RWPE1 (cell line): Measurements from ENCODE around the gene CACNA2D4.

Source experiments
- CTCF ChIA-PET: fragments of 350-600 bp; sonication (Branson Sonifier 250); formaldehyde crosslinking; extraction: SDS; loops from one replicate; lab custom pipeline; 2021; lab: Yijun Ruan, JAX
- POLR2A ChIA-PET: fragments of 400-600 bp; formaldehyde crosslinking; extraction: SDS; loops from one replicate; lab custom pipeline; 2020; ENCODE audit warnings: antibody characterized with exemption; ENCODE audit not compliant: low non-redundant PET; lab: Yijun Ruan, JAX
- DNase-seq: peaks from one replicate; pipeline ENCODE4 v3.0.0; 2012; ENCODE audit warnings: low spot score
- H3K27ac ChIP-seq: fragments of 450-650 bp; 2 replicates; pipeline ENCODE4 v1.5.1; 2017
- CTCF ChIP-seq: fragments of 450-650 bp; conservative IDR thresholded peaks from 2 replicates; pipeline ENCODE4 v1.5.1; 2017; ENCODE audit warnings: low read depth, mild to moderate bottlenecking

CACNA2D4 gene

GRCh38 chr12:1939331-1939730, 20.9 kb upstream of the CACNA2D4 start:
- ChIA-PET CTCF (interaction anchor here (0.7 to 2.0 kb wide), 23 partner anchors 10 to 625 kb away, joined by 3 to 45 read pairs (median 4); no protein-coding TSS in a partner anchor), POLR2A (no interaction called here)
- no peak for DNase-seq
- no peak overlapping the region for H3K27ac ChIP-seq
- no peak for TF ChIP-seq CTCF

- ChIA-PET CTCF (interaction anchor here (0.7 kb wide), 1 partner anchor 303 kb away, joined by 4 read pairs; no protein-coding TSS in a partner anchor), POLR2A (no interaction called here)
- no peak for TF ChIP-seq CTCF
- H3K27ac ChIP-seq: no peak overlapping the region
- no peak for DNase-seq
Observed at GRCh38 chr12:1937481-1938224, 19.2 kb upstream of the CACNA2D4 start.

GRCh38 chr12:1936406-1937320, 18.2 kb upstream of the CACNA2D4 start:
- TF ChIP-seq CTCF: no peak
- no peak overlapping the region for H3K27ac ChIP-seq
- no peak for DNase-seq
- POLR2A ChIA-PET: no interaction called here
- CTCF ChIA-PET: interaction anchor here (0.6 to 0.7 kb wide), 2 partner anchors 140 to 141 kb away, joined by 3 read pairs; no protein-coding TSS in a partner anchor

- ChIA-PET CTCF (interaction anchor here (0.6 to 1.2 kb wide), 3 partner anchors 140 to 283 kb away, joined by 3 to 4 read pairs (median 3); no protein-coding TSS in a partner anchor), POLR2A (no interaction called here)
- no peak for DNase-seq
Observed at GRCh38 chr12:1935700-1936378, 17.4 kb upstream of the CACNA2D4 start.

GRCh38 chr12:1935242-1935641, 16.8 kb upstream of the CACNA2D4 start:
- ChIA-PET POLR2A (no interaction called here), CTCF (interaction anchor here (0.5 to 1.2 kb wide), 2 partner anchors 282 to 342 kb away, joined by 3 to 4 read pairs; no protein-coding TSS in a partner anchor)
- TF ChIP-seq CTCF: no peak
- no peak overlapping the region for H3K27ac ChIP-seq
- DNase-seq: no peak

More at GRCh38 chr12:1935700-1936378, 17.4 kb upstream of the CACNA2D4 start:
- H3K27ac ChIP-seq: no peak overlapping the region
- TF ChIP-seq CTCF: no peak
